H1 (cell line): ENCODE data around the gene ATP1A1. TPM values are rescaled to one million over a fixed set of nuclear protein-coding genes. Genes with fewer than 3 reads are reported as not detected.

ENCODE experiments used
- CTCF ChIA-PET: fragments of 300-600 bp; sonication (Branson Sonifier 250); formaldehyde crosslinking; loops from one replicate; lab custom pipeline; 2021; ENCODE audit not compliant: partially characterized antibody; lab: Charles Lee
- POLR2A ChIA-PET: fragments of 300-600 bp; sonication (Branson Sonifier 250); formaldehyde crosslinking; loops from one replicate; lab custom pipeline; 2021; ENCODE audit warnings: inconsistent platforms; ENCODE audit not compliant: partially characterized antibody; lab: Charles Lee
- DNase-seq, 2 experiments: peaks; one replicate each; pipeline versions ENCODE4 v3.0.0 to v3.0.0-alpha.2; 2010 to 2022; ENCODE audit warnings: low spot score in 2 of 2, low read depth in 1 of 2, mixed read lengths in 1 of 2
- FAIRE-seq: peaks from 2 replicates; lab custom pipeline; 2011; peaks lifted over from hg19 to GRCh38; lab: Jason Lieb, UNC
- H2AFZ ChIP-seq: 2 replicates; pipeline ENCODE4 v1.8.1; 2012; ENCODE audit warnings: low read length, inconsistent platforms
- H2AK5ac ChIP-seq: 2 replicates; pipeline ENCODE4 v1.6.1; 2013; ENCODE audit warnings: low read depth, low read length
- H2BK120ac ChIP-seq: replicated peaks from 2 replicates; pipeline ENCODE3; 2013; ENCODE audit warnings: low read depth, low read length, inconsistent platforms
- H2BK12ac ChIP-seq: 2 replicates; pipeline ENCODE4 v1.6.1; 2013; ENCODE audit warnings: low read depth, low read length
- H2BK15ac ChIP-seq: 2 replicates; pipeline ENCODE4 v1.6.1; 2013; ENCODE audit warnings: low read length
- H2BK20ac ChIP-seq: 2 replicates; pipeline ENCODE4 v1.6.1; 2013; ENCODE audit warnings: low read length
- H2BK5ac ChIP-seq: 2 replicates; pipeline ENCODE4 v1.6.1; 2013; ENCODE audit warnings: low read depth, low read length
- H3K14ac ChIP-seq: 2 replicates; pipeline ENCODE4 v1.6.1; 2013; ENCODE audit warnings: inconsistent platforms; ENCODE audit not compliant: insufficient read length
- H3K18ac ChIP-seq: 2 replicates; pipeline ENCODE4 v1.6.1; 2013; ENCODE audit warnings: low read length; ENCODE audit errors: extremely low read depth
- H3K23ac ChIP-seq: 2 replicates; pipeline ENCODE4 v1.6.1; 2013; ENCODE audit warnings: inconsistent platforms; ENCODE audit not compliant: insufficient read length
- H3K23me2 ChIP-seq: 2 replicates; pipeline ENCODE4 v1.6.1; 2013; ENCODE audit warnings: low read depth, low read length
- H3K27ac ChIP-seq: 2 replicates; pipeline ENCODE4 v1.6.1; 2011; ENCODE audit warnings: low read depth, low read length, inconsistent platforms
- H3K27me3 ChIP-seq, 4 experiments: replicated peaks in 1 of 4; 1 replicate in 1 of 4; 2 replicates in 3 of 4; pipeline versions ENCODE4 v1.6.1 to v1.8.1; 2011 to 2013; ENCODE audit warnings: low read length in 3 of 4, mild to moderate bottlenecking in 3 of 4, inconsistent platforms in 2 of 4, mixed read lengths in 2 of 4, moderate library complexity in 1 of 4; ENCODE audit not compliant: control insufficient read depth in 3 of 4, insufficient read depth in 3 of 4; ENCODE audit errors: extremely low read depth in 1 of 4
- H3K36me3 ChIP-seq, 4 experiments: 2 replicates each; pipeline versions ENCODE4 v1.6.1 to v1.8.1; 2011 to 2013; ENCODE audit warnings: mild to moderate bottlenecking in 4 of 4, low read length in 3 of 4, moderate library complexity in 2 of 4, control low read depth in 1 of 4, inconsistent platforms in 1 of 4; ENCODE audit not compliant: insufficient read depth in 4 of 4, control insufficient read depth in 2 of 4
- H3K4ac ChIP-seq: replicated peaks from 2 replicates; pipeline ENCODE3; 2013; ENCODE audit warnings: low read length, low read depth, mixed read lengths, inconsistent platforms; ENCODE audit not compliant: insufficient read length
- H3K4me1 ChIP-seq, 4 experiments: replicated peaks in 1 of 4; 1 replicate in 1 of 4; 2 replicates in 3 of 4; pipeline versions ENCODE4 v1.6.1 to v1.8.1; 2011 to 2013; ENCODE audit warnings: low read length in 3 of 4, inconsistent platforms in 2 of 4, mixed read lengths in 1 of 4; ENCODE audit not compliant: insufficient read depth in 4 of 4, control insufficient read depth in 3 of 4
- H3K4me2 ChIP-seq, 2 experiments: 2 replicates each; pipeline versions ENCODE4 v1.6.1 to v1.8.1; 2011 to 2013; ENCODE audit warnings: low read depth in 2 of 2, low read length in 2 of 2, control low read depth in 1 of 2, inconsistent platforms in 1 of 2, mild to moderate bottlenecking in 1 of 2; ENCODE audit not compliant: insufficient read depth in 1 of 2
- H3K4me3 ChIP-seq, 4 experiments: fragments of 200-600, 300-600 bp in 1 of 4; sonication (generic), shearing (Covaris generic), sonication (Bioruptor Twin) in 1 of 4; 2 replicates each; pipeline versions ENCODE4 v1.5.1 to v1.8.1; 2011 to 2016; ENCODE audit warnings: low read length in 4 of 4, low read depth in 3 of 4, control low read depth in 2 of 4, inconsistent platforms in 2 of 4, mild to moderate bottlenecking in 2 of 4, mixed read lengths in 1 of 4, moderate library complexity in 1 of 4; ENCODE audit not compliant: insufficient read depth in 2 of 4; ENCODE audit errors: extremely low read depth in 1 of 4
- H3K56ac ChIP-seq: replicated peaks from 2 replicates; pipeline ENCODE3; 2013; ENCODE audit warnings: low read depth, mild to moderate bottlenecking, mixed read lengths, low read length, inconsistent platforms; ENCODE audit not compliant: insufficient read length
- H3K79me1 ChIP-seq: 2 replicates; pipeline ENCODE4 v1.6.1; 2013; ENCODE audit warnings: low read depth, low read length, control low read depth
- H3K79me2 ChIP-seq, 2 experiments: 2 replicates each; pipeline versions ENCODE4 v1.6.1 to v1.8.1; 2012 to 2013; ENCODE audit warnings: low read length in 2 of 2, mild to moderate bottlenecking in 2 of 2, inconsistent platforms in 1 of 2; ENCODE audit not compliant: insufficient read depth in 2 of 2, control insufficient read depth in 1 of 2
- H3K9ac ChIP-seq, 4 experiments: replicated peaks in 1 of 4; 1 replicate in 1 of 4; 2 replicates in 3 of 4; pipeline versions ENCODE4 v1.6.1 to v1.8.1; 2011 to 2013; ENCODE audit warnings: low read depth in 3 of 4, low read length in 3 of 4, control low read depth in 2 of 4, mild to moderate bottlenecking in 2 of 4, moderate library complexity in 2 of 4, inconsistent platforms in 1 of 4; ENCODE audit errors: extremely low read depth in 1 of 4
- H3K9me3 ChIP-seq, 2 experiments: 2 replicates each; pipeline versions ENCODE4 v1.6.1 to v1.8.1; 2012 to 2013; ENCODE audit warnings: mild to moderate bottlenecking in 2 of 2, moderate library complexity in 2 of 2, control low read depth in 1 of 2, inconsistent platforms in 1 of 2, low read depth in 1 of 2, low read length in 1 of 2, mixed read lengths in 1 of 2; ENCODE audit not compliant: insufficient read depth in 2 of 2
- H4K20me1 ChIP-seq, 2 experiments: replicated peaks in 1 of 2; 2 replicates each; pipeline versions ENCODE3 to v1.8.1; 2011 to 2013; ENCODE audit warnings: inconsistent platforms in 2 of 2, low read length in 2 of 2, mild to moderate bottlenecking in 1 of 2; ENCODE audit not compliant: insufficient read depth in 2 of 2, control insufficient read depth in 1 of 2
- H4K5ac ChIP-seq: 2 replicates; pipeline ENCODE4 v1.6.1; 2013; ENCODE audit warnings: low read length, low read depth, mixed read lengths, inconsistent platforms; ENCODE audit not compliant: insufficient read length
- H4K8ac ChIP-seq: 2 replicates; pipeline ENCODE4 v1.8.0; 2013; ENCODE audit warnings: mild to moderate bottlenecking, moderate library complexity, low read length, inconsistent platforms; ENCODE audit not compliant: insufficient read depth; ENCODE audit errors: extremely low read depth
- H4K91ac ChIP-seq: replicated peaks from 2 replicates; pipeline ENCODE3; 2013; ENCODE audit warnings: low read length, mixed read lengths, inconsistent platforms; ENCODE audit not compliant: insufficient read length
- HDAC2 ChIP-seq, 2 experiments: fragments of 300-600 bp in 1 of 2; sonication (generic) in 1 of 2; IDR thresholded peaks; 2 replicates each; pipeline ENCODE4 v1.6.1; 2011 to 2012; ENCODE audit warnings: low read depth in 2 of 2, low read length in 2 of 2, mild to moderate bottlenecking in 2 of 2, moderate library complexity in 2 of 2, borderline replicate concordance in 1 of 2, inconsistent platforms in 1 of 2
- RAD21 ChIP-seq, 2 experiments: IDR thresholded peaks in 1 of 2; conservative IDR thresholded peaks in 1 of 2; 2 replicates each; pipeline ENCODE4 v1.6.1; 2011; ENCODE audit warnings: low read depth in 2 of 2, low read length in 2 of 2, improper control_type of control experiment in 1 of 2, inconsistent platforms in 1 of 2, mild to moderate bottlenecking in 1 of 2, moderate library complexity in 1 of 2
- SP2 ChIP-seq: IDR thresholded peaks from 2 replicates; pipeline ENCODE4 v1.6.1; 2012; ENCODE audit warnings: mild to moderate bottlenecking, low read length, inconsistent platforms
- TAF1 ChIP-seq: IDR thresholded peaks from 2 replicates; pipeline ENCODE4 v1.6.1; 2011; ENCODE audit warnings: mild to moderate bottlenecking, low read depth, low read length
- TAF7 ChIP-seq: optimal IDR thresholded peaks from 2 replicates; pipeline ENCODE3; 2011; ENCODE audit warnings: low read depth, mild to moderate bottlenecking, inconsistent platforms, low read length, moderate library complexity, borderline replicate concordance
- WGBS, 2 experiments: shearing (Covaris generic) in 1 of 2; methylation state at CpG; one replicate each; pipeline versions ENCODE4 v1.1.6 to v1.1.7; 2013 to 2015; ENCODE audit warnings: low lambda C conversion rate in 2 of 2, mixed read lengths in 2 of 2, inconsistent platforms in 1 of 2, low coverage in 1 of 2, missing lambda C conversion rate in 1 of 2; ENCODE audit not compliant: insufficient replicate concordance in 2 of 2, insufficient coverage in 1 of 2, insufficient read length in 1 of 2; ENCODE audit errors: extremely low coverage in 1 of 2, missing lambda C conversion rate in 1 of 2; 5-methylcytosine and 5-hydroxymethylcytosine counted together
- polyA plus RNA-seq, 7 experiments: library from polyadenylated mRNA; depleted of rRNA in 3 of 7; stranded (reverse) in 5 of 7; unstranded in 2 of 7; fragments of >200 nt in 5 of 7; fragments of 200-250 nt in 2 of 7; gene quantifications; 1 replicate in 5 of 7; 2 replicates in 1 of 7; 4 replicates in 1 of 7; pipeline versions ENCODE4 v1.2.1 to v1.2.3, GENCODE V29; 2011 to 2013; ENCODE audit warnings: missing spikeins in 2 of 7, mixed read lengths in 2 of 7
- total RNA-seq: library from RNA; stranded (reverse); fragmentation: NEBNext Ultra II Directional; extraction: Animal tissue kit (Norgen Biotek cat#: 25700); gene quantifications from 2 replicates; pipeline ENCODE4 v1.2.1, GENCODE V29; 2021
- TF ChIP-seq, protein P1 (sequence below): IDR thresholded peaks from 2 replicates; pipeline ENCODE4 v1.6.1; 2012; ENCODE audit warnings: low read length, inconsistent platforms
- TF ChIP-seq, protein P2 (sequence below), 3 experiments: IDR thresholded peaks; 1 replicate in 2 of 3; 2 replicates in 1 of 3; pipeline versions ENCODE4 v1.5.1 to v1.6.1; 2011; ENCODE audit warnings: low read length in 3 of 3, mild to moderate bottlenecking in 3 of 3, inconsistent platforms in 2 of 3, low read depth in 1 of 3, moderate library complexity in 1 of 3; ENCODE audit not compliant: insufficient read depth in 1 of 3; ENCODE audit errors: control extremely low read depth in 1 of 3

ATP1A1 gene
- total and polyA plus RNA-seq, 2 of the 8 experiments (the other 6 are each of a cell fraction or from before 2014, with no cell fraction given) = 222 to 325 TPM

DNA sequence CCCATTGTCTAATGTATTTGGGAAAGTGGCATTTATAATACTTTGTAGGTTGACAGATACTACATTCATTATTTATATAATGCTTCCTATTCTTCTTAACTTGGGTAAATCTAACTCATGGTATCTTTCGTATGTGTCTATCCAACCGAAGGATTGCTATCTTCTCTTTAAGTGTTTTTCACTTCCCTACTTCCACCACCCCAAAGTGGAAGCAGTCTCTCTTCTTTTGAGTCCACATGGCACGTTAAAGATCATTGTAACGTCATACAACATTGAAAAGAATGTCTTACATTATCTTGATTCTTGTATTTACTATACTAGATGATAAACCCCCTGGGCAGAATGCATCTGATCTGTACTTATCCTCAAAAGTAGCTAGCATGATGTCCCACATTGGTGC lies 21.2 kb downstream of the ATP1A1 start:
- H3K4ac ChIP-seq = no peak overlapping the region
- no peak overlapping the region for H4K91ac ChIP-seq
- no peaks in the 10 kb centered on the region for H3K79me1 ChIP-seq
- WGBS, 2 experiments = 87% methylated on average over 4 of the region's 4 CpGs; no CpG with 5 or more reads in 1 of the 2 experiments
- H3K79me2 ChIP-seq = no peaks in the 10 kb centered on the region; a peak in 2 of 4 replicates
- H3K4me1 ChIP-seq = no peaks in the 10 kb centered on the region
- H3K9me3 ChIP-seq = no peaks in the 10 kb centered on the region
- no peak overlapping the region for H2BK20ac ChIP-seq
- H4K8ac ChIP-seq = no peak overlapping the region
- H3K23me2 ChIP-seq = no peaks in the 10 kb centered on the region
- no peak overlapping the region for H3K27ac ChIP-seq
- ChIA-PET CTCF (interaction anchor here (1.4 to 4.8 kb wide), 2 partner anchors 10 to 91 kb away, joined by 6 to 19 read pairs; no protein-coding TSS in a partner anchor), POLR2A (interaction anchor here (0.7 kb wide), 1 partner anchor 12 kb away, joined by 3 read pairs; no protein-coding TSS in a partner anchor)
- no peak overlapping the region for H3K14ac ChIP-seq
- no peak overlapping the region for H3K4me3 ChIP-seq
- H3K9ac ChIP-seq = no peak overlapping the region
- no peak overlapping the region for H2BK12ac ChIP-seq
- no peak overlapping the region for H3K56ac ChIP-seq
- FAIRE-seq = no peak
- H2AK5ac ChIP-seq = no peak overlapping the region
- DNase-seq = no peak
- peaks cover 61 to 93% (median 91%) of the 10 kb centered on the region in 4 experiments for H3K36me3 ChIP-seq
- no peak overlapping the region for H4K5ac ChIP-seq
- no peak overlapping the region for H3K18ac ChIP-seq
- H4K20me1 ChIP-seq = peaks cover 0 to 6% of the 10 kb centered on the region in 2 experiments
- no peak overlapping the region for H3K4me2 ChIP-seq
- no peak for TF ChIP-seq TAF1
- TF ChIP-seq RAD21 (IDR thresholded peaks at IDR 0.05 in 1 of 2, conservative IDR thresholded peaks at IDR 0.05 in 1 of 2; ENCODE audit: low read depth in 2 of 2, low read length in 2 of 2) = no peak
- TF ChIP-seq, protein P1, sequence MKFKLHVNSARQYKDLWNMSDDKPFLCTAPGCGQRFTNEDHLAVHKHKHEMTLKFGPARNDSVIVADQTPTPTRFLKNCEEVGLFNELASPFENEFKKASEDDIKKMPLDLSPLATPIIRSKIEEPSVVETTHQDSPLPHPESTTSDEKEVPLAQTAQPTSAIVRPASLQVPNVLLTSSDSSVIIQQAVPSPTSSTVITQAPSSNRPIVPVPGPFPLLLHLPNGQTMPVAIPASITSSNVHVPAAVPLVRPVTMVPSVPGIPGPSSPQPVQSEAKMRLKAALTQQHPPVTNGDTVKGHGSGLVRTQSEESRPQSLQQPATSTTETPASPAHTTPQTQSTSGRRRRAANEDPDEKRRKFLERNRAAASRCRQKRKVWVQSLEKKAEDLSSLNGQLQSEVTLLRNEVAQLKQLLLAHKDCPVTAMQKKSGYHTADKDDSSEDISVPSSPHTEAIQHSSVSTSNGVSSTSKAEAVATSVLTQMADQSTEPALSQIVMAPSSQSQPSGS = no peak
- no peak for TF ChIP-seq HDAC2 (IDR thresholded peaks at IDR 0.05; ENCODE audit: borderline replicate concordance in 1 of 2, low read depth in 2 of 2, low read length in 2 of 2)
- TF ChIP-seq SP2 = no peak
- TF ChIP-seq, protein P2, sequence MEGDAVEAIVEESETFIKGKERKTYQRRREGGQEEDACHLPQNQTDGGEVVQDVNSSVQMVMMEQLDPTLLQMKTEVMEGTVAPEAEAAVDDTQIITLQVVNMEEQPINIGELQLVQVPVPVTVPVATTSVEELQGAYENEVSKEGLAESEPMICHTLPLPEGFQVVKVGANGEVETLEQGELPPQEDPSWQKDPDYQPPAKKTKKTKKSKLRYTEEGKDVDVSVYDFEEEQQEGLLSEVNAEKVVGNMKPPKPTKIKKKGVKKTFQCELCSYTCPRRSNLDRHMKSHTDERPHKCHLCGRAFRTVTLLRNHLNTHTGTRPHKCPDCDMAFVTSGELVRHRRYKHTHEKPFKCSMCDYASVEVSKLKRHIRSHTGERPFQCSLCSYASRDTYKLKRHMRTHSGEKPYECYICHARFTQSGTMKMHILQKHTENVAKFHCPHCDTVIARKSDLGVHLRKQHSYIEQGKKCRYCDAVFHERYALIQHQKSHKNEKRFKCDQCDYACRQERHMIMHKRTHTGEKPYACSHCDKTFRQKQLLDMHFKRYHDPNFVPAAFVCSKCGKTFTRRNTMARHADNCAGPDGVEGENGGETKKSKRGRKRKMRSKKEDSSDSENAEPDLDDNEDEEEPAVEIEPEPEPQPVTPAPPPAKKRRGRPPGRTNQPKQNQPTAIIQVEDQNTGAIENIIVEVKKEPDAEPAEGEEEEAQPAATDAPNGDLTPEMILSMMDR (IDR thresholded peaks at IDR 0.05; ENCODE audit: control extremely low read depth in 1 of 3, insufficient read depth in 1 of 3, low read depth in 1 of 3, low read length in 3 of 3) = no peak
- no peak for TF ChIP-seq TAF7
- no peak overlapping the region for H2BK5ac ChIP-seq
- no peak overlapping the region for H3K23ac ChIP-seq
- H2BK120ac ChIP-seq = no peak overlapping the region
- H2BK15ac ChIP-seq = no peak overlapping the region
- H3K27me3 ChIP-seq = peaks cover 0 to 1% (median 0%) of the 10 kb centered on the region in 4 experiments; a peak in 1 of 7 replicates
- H2AFZ ChIP-seq = no peak overlapping the region
